ENCODE data around the gene P3H1. TPM values are rescaled to one million over a fixed set of nuclear protein-coding genes. Genes with fewer than 3 reads are reported as not detected.

Gene P3H1
- total and polyA plus RNA-seq, 7 donors = 1.8 to 23.3 (median 17.9) TPM

GRCh38 chr1:42761567-42761966 is 5.3 kb downstream of the P3H1 start:
- Histone ChIP-seq H3K27ac (no peak overlapping the region), H3K4me1 (peaks cover 0 to 24% (median 19%) of the 10 kb centered on the region in 4 donors), H3K9me3 (no peaks in the 10 kb centered on the region), H3K4me3 (no peak overlapping the region), H3K36me3 (peaks cover 20 to 53% (median 25%) of the 10 kb centered on the region in 4 donors), H3K27me3 (no peaks in the 10 kb centered on the region)
- TF ChIP-seq CTCF (IDR thresholded peaks at IDR 0.05) (no peak), POLR2A (IDR thresholded peaks at IDR 0.05) (no peak), EP300 (IDR thresholded peaks at IDR 0.05) (no peak)
- intact Hi-C loops (cut with DNase I) = loop anchor here (10.0 kb wide), 1 partner anchor 427 kb away; the partner anchor contains the start of gene FOXJ3
- DNase-seq = no peak
- 96 to 97% methylated on average over 4 of the region's 4 CpGs for WGBS, 2 donors

- H3K27me3 ChIP-seq = no peaks in the 10 kb centered on the region
- intact Hi-C loops (cut with DNase I) = no loop called here
- TF ChIP-seq EP300 (IDR thresholded peaks at IDR 0.05) (no peak), POLR2AphosphoS5 (IDR thresholded peaks at IDR 0.05) (no peak), POLR2A (IDR thresholded peaks at IDR 0.05) (no peak), CTCF (IDR thresholded peaks at IDR 0.05) (no peak)
- H3K36me3 ChIP-seq = peaks cover 20 to 78% (median 50%) of the 10 kb centered on the region in 4 donors
- H3K27ac ChIP-seq = no peak overlapping the region
- H3K4me3 ChIP-seq = no peak overlapping the region
- 75 to 92% methylated on average over 9 of the region's 9 CpGs for WGBS, 2 donors
- no peaks in the 10 kb centered on the region for H3K9me3 ChIP-seq
- H3K4me1 ChIP-seq = peaks cover 0 to 3% (median 2%) of the 10 kb centered on the region in 4 donors
- DNase-seq = no peak
Measured at GRCh38 chr1:42759114-42759513, 7.7 kb downstream of the P3H1 start.

GRCh38 chr1:42758641-42759040 is 8.2 kb downstream of the P3H1 start:
- H3K9me3 ChIP-seq = no peaks in the 10 kb centered on the region
- no peak overlapping the region for H3K4me3 ChIP-seq
- no peaks in the 10 kb centered on the region for H3K27me3 ChIP-seq
- H3K4me1 ChIP-seq = no peaks in the 10 kb centered on the region
- H3K27ac ChIP-seq = no peak overlapping the region
- peaks cover 20 to 83% (median 54%) of the 10 kb centered on the region in 4 donors for H3K36me3 ChIP-seq
- TF ChIP-seq EP300 (IDR thresholded peaks at IDR 0.05) = no peak
- TF ChIP-seq CTCF (IDR thresholded peaks at IDR 0.05) = no peak
- no peak for TF ChIP-seq POLR2AphosphoS5 (IDR thresholded peaks at IDR 0.05)
- no peak for TF ChIP-seq POLR2A (IDR thresholded peaks at IDR 0.05)
- DNase-seq = no peak
- intact Hi-C loops (cut with DNase I) = no loop called here
- WGBS, 2 donors = 16 to 36% methylated on average over 3 of the region's 3 CpGs

GRCh38 chr1:42757892-42758275 is 8.9 kb downstream of the P3H1 start:
- TF ChIP-seq POLR2A (IDR thresholded peaks at IDR 0.05) (no peak), CTCF (IDR thresholded peaks at IDR 0.05) (no peak), POLR2AphosphoS5 (IDR thresholded peaks at IDR 0.05) (no peak), EP300 (IDR thresholded peaks at IDR 0.05) (no peak)
- intact Hi-C loops (cut with DNase I) = no loop called here
- no peak for DNase-seq

More at GRCh38 chr1:42757892-42758275, 8.9 kb downstream of the P3H1 start:
- Histone ChIP-seq H3K27ac (no peak overlapping the region), H3K27me3 (no peaks in the 10 kb centered on the region), H3K4me3 (no peak overlapping the region), H3K4me1 (no peaks in the 10 kb centered on the region), H3K9me3 (no peaks in the 10 kb centered on the region), H3K36me3 (peaks cover 20 to 90% (median 58%) of the 10 kb centered on the region in 4 donors)
